Right lobe of liver (tissue), 4 donors: Measurements from ENCODE around the gene ZNF45.

ENCODE experiments used
- POLR2A ChIP-seq: fragments of 450-650 bp; IDR thresholded peaks from one replicate; pipeline ENCODE4 v1.6.1; 2017; ENCODE audit warnings: antibody characterized with exemption, mild to moderate bottlenecking
- TF ChIP-seq, protein P1 (sequence below), 4 donors: fragments of 200-600 bp in 3 of 4; fragments of 450-650 bp in 1 of 4; IDR thresholded peaks; one replicate each; pipeline versions ENCODE4 v1.5.1 to v1.8.0; 2016 to 2022; ENCODE audit warnings: antibody characterized with exemption in 4 of 4, mild to moderate bottlenecking in 2 of 4
- donor health status: DM: no; HTN: no; CAD: no.
- donor health status: DM: no; HTN: no; CAD: no.
- donor health status: DM: no; HTN: yes; CAD: no.

DNA sequence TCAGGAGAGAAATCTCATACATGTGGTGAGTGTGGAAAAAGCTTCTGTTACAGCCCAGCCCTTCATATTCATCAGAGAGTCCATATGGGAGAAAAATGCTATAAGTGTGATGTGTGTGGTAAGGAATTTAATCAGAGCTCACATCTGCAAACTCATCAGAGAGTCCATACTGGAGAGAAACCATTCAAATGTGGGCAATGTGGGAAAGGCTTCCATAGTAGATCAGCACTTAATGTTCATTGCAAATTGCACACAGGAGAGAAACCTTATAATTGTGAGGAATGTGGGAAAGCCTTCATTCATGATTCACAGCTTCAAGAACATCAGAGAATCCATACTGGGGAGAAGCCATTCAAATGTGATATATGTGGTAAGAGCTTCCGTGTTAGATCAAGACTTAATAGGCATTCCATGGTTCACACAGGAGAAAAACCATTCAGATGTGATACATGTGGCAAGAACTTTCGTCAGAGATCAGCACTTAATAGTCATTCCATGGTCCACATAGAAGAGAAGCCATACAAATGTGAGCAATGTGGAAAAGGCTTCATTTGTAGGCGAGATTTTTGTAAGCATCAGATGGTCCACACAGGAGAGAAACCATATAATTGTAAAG is 31.1 kb upstream of the ZNF45 start:
- TF ChIP-seq, protein P1, sequence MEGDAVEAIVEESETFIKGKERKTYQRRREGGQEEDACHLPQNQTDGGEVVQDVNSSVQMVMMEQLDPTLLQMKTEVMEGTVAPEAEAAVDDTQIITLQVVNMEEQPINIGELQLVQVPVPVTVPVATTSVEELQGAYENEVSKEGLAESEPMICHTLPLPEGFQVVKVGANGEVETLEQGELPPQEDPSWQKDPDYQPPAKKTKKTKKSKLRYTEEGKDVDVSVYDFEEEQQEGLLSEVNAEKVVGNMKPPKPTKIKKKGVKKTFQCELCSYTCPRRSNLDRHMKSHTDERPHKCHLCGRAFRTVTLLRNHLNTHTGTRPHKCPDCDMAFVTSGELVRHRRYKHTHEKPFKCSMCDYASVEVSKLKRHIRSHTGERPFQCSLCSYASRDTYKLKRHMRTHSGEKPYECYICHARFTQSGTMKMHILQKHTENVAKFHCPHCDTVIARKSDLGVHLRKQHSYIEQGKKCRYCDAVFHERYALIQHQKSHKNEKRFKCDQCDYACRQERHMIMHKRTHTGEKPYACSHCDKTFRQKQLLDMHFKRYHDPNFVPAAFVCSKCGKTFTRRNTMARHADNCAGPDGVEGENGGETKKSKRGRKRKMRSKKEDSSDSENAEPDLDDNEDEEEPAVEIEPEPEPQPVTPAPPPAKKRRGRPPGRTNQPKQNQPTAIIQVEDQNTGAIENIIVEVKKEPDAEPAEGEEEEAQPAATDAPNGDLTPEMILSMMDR (IDR thresholded peaks at IDR 0.05): no peak
- no peak for TF ChIP-seq POLR2A
